IMR-90 (cell line): ENCODE results near the gene UBE2O.

Experiments
- CEBPB ChIP-seq: IDR thresholded peaks from 2 replicates; pipeline ENCODE4 v1.6.1; 2012; ENCODE audit warnings: low read depth, low read length, improper control_type of control experiment
- CHD1 ChIP-seq: IDR thresholded peaks from 2 replicates; pipeline ENCODE4 v1.6.1; 2012; ENCODE audit warnings: low read depth, low read length, improper control_type of control experiment
- CTCF ChIP-seq: conservative IDR thresholded peaks from 2 replicates; pipeline ENCODE4 v1.5.1; 2012; ENCODE audit warnings: mild to moderate bottlenecking, low read depth, low read length, improper control_type of control experiment
- FOS ChIP-seq: fragments of 150-350 bp; IDR thresholded peaks from 2 replicates; pipeline ENCODE4 v1.6.1; 2016; ENCODE audit warnings: low read depth, low read length
- MAFK ChIP-seq: IDR thresholded peaks from 2 replicates; pipeline ENCODE4 v1.6.1; 2012; ENCODE audit warnings: low read depth, low read length, improper control_type of control experiment
- MAZ ChIP-seq: IDR thresholded peaks from 2 replicates; pipeline ENCODE4 v1.6.1; 2012; ENCODE audit warnings: low read depth, mild to moderate bottlenecking, low read length, improper control_type of control experiment, moderate library complexity, borderline replicate concordance
- MXI1 ChIP-seq: IDR thresholded peaks from 2 replicates; pipeline ENCODE4 v1.6.1; 2012; ENCODE audit warnings: low read depth, mild to moderate bottlenecking, low read length, moderate library complexity, borderline replicate concordance
- NFE2L2 ChIP-seq: fragments of 150-350 bp; IDR thresholded peaks from 2 replicates; pipeline ENCODE4 v1.6.1; 2016; ENCODE audit warnings: low read depth, mild to moderate bottlenecking, low read length
- POLR2A ChIP-seq: IDR thresholded peaks from 2 replicates; pipeline ENCODE4 v1.6.1; 2012; ENCODE audit warnings: mild to moderate bottlenecking, low read depth, low read length
- RAD21 ChIP-seq: IDR thresholded peaks from 2 replicates; pipeline ENCODE4 v1.6.1; 2012; ENCODE audit warnings: low read length, improper control_type of control experiment
- RFX5 ChIP-seq: IDR thresholded peaks from 2 replicates; pipeline ENCODE4 v1.8.0; 2012; ENCODE audit warnings: low read depth, mild to moderate bottlenecking, low read length, moderate library complexity
- SMC3 ChIP-seq: fragments of 150-350 bp; IDR thresholded peaks from 2 replicates; pipeline ENCODE4 v1.6.1; 2016; ENCODE audit warnings: low read depth, mild to moderate bottlenecking, antibody characterized with exemption, low read length, moderate library complexity
- USF2 ChIP-seq: fragments of 150-350 bp; IDR thresholded peaks from 2 replicates; pipeline ENCODE4 v1.6.1; 2017; ENCODE audit warnings: mild to moderate bottlenecking, antibody characterized with exemption, low read length, low read depth

GRCh38 chr17:76439314-76439928, 13.5 kb downstream of the UBE2O start:
- TF ChIP-seq CTCF: no peak
- no peak for TF ChIP-seq RAD21
- TF ChIP-seq POLR2A: no peak
- no peak for TF ChIP-seq SMC3
- no peak for TF ChIP-seq RFX5
- no peak for TF ChIP-seq CEBPB
- TF ChIP-seq NFE2L2: no peak
- TF ChIP-seq FOS: no peak
- no peak for TF ChIP-seq MAFK
- TF ChIP-seq CHD1: no peak
- TF ChIP-seq MXI1: no peak
- no peak for TF ChIP-seq MAZ
- TF ChIP-seq USF2: no peak
